ENCODE data around the gene PTPRD. TPM values are rescaled to one million over a fixed set of nuclear protein-coding genes. Genes with fewer than 3 reads are reported as not detected.

PTPRD gene
- total RNA-seq (2014; rRNA removed; shearing (Covaris generic)) = 0.49 and 0.84 TPM in 2 replicates

DNA sequence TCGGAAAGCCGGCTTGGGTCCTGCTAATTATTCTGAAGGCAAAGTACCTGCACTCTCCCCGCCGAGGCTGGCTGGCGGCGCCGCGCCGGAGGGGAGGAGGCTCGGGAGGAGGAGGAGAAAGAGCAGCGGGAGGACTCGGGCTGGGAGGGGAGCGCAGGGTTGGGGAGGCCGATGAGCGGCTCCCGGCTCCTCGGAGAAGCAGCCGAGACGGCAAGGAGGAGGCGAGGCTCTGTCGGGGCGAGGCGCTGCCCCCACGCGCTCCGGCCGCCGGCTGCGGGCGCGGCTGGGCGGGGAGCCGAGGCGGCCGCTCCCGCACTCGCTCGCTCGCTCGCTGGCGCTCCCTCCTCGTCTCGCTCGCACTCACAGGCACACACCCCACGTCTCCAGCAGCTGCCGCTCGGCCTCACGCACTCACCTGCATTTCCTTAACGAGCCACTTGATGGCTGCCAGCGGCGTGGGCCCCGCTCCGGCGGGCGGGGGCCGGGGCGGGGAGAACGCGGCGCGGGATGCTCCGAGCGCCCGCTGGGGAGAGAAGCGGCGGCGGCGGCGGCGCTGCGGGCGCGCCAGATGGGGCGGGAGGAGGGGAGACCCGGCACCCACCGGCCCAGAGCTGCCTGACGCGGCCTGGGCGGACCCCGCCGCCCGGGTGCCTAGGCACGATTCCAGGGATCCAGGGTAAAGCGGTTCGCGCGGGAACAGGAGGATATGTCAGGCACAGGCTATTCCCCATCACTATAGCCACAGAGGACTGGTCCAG is at the start of gene PTPRD:
Gene PTPRD, minus strand, starts transcription at position 362 of the 758 bp plus-strand sequence.
- peak; percentile 27 for DNase-seq (ENCODE audit: low read depth)

DNA sequence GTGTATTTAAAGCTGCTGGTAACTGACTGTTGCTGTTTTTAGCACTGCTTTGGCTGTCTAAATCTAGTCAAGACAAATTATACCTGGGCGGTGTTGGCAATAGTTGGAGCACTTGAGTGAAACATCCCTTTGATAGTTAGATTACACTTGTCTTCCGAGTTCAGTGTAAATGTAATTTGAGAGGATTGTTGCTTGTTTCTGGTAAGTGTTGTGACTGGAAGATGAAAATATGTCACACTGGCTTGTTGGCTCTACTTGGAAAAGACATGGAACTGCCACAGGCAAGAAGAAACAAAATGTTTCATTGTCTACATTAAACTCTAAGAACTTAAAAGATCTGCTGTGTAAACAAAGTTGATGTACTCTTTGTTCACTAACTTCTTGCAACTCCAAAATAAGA is 49.2 kb upstream of the PTPRD start:
- DNase-seq (ENCODE audit: low read depth) = no peak

DNA sequence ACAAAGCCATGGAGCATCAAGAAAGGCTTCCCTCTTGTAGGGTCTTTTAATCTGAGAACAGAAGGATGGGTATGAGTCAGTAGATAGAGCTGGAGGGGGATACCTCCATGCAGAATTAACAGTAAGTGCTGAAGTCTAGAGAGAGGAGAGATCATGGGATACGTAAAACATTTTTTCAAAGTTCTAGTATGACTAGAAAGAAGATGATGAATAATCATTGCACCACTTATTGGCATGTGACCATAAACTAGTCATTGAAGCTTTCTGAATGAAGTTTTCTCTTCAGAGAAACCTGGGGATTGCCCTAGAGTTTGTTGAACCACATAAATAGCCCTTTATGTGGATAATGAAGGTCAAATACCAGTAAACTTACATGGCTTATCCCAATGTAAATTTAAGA is 48.6 kb upstream of the PTPRD start:
- DNase-seq (ENCODE audit: low read depth) = no peak

DNA sequence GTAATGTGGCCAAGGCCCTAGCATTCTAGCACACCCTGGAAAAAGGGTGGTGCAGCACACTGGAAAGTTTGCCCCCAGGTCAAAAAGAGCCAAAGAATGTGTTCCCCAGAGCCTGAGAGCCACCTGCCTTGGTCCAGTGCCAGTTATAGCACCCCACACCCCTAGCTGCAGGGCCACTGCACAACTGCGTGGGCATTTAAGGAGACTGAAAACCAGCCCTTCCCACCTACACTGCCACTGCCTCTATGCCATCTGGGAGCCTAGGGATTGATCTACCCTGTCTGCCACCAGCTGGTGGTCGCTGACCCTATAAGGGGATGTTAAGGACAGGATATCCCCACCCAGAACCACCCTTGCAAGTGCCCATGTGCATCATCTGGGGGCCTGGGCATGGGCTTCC is 38.2 kb upstream of the PTPRD start:
- no peak for DNase-seq (ENCODE audit: low read depth)

DNA sequence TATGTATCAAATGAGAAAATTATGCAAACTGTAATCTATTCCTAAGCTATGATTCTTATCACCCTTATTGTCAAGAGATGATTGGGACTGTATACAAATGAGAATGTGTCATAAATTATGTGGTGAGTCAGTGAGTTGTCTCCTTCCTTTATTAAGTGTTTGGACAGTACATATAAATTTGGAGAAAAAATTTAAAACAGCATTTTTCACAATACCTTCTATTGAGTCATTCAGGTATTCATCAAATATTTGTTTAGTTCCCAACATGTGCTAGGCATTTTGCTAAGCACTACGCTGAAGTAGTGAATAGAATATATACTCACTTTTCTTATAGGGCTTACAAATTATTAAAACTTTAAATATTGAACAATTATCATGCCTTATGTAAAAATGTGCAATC is 36.3 kb upstream of the PTPRD start:
- DNase-seq (ENCODE audit: low read depth) = no peak

DNA sequence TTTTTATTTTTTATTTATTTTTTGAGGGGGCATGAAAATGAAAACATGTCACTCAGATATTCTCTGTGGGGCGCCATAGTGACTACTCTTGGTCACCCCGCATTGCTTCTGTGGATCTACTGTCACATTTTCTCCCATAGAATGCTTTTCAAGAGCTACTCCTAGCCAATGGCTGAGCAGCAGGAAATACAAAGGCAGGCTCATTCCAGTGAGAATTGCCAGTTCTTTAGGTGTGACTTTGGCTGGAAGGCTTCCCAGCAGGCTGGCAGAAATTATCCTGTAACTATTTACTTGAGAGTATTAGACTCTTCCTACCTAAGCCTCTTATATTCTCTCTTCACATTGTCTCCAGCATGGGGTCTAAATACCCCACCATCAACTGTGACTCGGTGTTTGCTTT is 21.0 kb upstream of the PTPRD start:
- no peak for DNase-seq (ENCODE audit: low read depth)

DNA sequence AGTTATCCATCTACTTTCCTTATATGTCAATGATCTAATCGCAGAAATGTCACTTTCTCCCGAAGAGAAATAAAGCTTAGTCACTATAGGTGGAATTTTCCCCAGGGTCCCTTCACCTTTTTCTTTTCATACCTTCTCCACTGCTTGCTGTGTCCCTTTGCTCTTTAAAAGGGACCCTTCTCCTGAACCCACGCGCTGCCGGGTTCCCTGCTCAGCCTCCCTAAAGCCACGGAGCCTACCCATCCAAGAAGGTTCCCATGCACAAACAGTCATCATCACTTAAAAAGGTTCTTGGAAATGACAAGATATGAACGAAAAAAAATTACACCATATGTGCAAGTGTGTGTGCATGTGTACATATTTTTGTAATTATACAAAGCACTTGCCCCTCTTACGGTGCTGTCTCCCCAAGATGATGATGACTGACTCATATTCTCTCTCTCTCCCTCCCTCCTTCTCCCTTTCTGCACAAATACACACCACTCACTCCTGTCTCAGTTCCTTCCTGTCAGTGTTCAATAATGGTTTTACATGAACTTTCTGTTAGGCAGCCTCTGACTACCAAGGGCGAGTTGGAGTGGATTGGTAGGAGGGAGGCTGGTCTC is 1.5 kb upstream of the PTPRD start:
- no peak for DNase-seq (ENCODE audit: low read depth)

DNA sequence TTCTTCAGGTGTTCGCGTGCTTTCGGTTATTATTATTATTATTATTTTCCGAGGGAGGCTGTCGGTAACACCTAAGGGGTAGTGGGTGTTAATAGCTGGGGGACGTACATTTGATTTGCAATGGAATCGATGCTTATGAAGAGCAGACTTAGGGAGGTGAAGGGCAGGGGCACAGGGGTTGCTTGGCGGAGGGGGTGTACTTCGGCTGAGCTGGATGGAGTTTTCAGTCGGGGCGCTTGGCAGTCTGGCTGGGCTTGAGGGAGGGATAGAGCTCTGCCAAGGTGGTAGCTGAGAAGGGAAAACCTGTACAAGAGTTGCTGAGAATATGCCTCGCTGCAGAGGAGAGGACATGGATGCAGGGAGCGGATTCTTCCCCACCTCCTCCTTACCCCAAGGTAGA is 617 bp upstream of the PTPRD start:
- DNase-seq (ENCODE audit: low read depth) = no peak

DNA sequence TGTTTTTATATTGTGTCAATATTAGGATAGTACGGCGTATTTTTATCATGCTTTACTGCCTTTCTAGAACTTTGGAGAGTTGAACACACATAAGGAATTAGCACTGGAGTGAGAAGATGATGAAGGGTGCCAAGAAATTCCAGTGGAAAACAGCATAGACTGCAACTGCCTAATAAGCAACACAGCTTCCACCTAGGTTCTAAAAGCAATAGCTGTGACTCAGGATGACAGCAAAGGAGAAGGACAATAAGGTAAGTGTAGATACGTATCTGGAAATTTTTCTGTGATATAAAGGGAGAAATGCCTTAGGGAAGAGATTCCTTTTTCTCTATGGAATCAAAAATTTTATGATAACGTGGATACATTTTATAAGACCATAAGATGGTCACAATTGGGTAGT is 7.4 kb downstream of the PTPRD start:
- DNase-seq (ENCODE audit: low read depth) = no peak

DNA sequence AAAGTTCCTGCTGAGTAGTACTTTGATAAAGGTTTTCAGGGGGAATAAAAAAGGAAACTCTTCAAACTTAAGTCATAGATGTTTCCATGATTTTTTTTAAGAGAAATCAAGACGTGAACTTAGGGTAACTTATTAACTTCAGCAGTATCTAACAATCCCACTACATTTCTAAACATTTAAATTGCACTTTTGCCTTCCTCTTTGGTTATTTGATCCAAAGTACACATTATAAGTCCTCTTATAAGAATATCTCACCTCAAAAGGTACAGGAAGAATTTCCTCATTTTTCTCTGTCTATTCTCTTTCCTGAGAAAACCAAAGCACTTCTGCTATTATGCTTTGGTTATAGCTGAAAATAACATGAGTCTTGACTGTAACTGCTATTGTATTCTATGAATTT is 7.9 kb downstream of the PTPRD start:
- DNase-seq (ENCODE audit: low read depth) = no peak

DNA sequence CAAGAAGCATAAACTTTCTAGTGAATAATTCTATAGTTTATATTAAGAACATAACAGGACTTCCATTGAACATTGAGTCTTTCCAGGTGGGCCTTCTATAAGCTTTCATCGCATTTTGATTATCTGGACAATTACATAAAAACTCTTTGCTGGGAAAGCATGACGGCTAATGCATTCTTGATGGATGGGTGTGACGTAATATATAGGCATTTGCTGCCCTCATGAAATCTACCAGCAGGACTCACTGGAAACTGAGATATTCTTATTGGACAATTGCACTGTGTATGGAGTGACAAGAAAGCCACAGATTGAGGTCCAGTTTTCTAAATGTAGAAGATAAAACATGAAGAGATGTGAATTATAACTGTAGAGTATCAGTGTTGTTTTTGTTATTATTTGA is 15.0 kb downstream of the PTPRD start:
- DNase-seq (ENCODE audit: low read depth) = no peak

DNA sequence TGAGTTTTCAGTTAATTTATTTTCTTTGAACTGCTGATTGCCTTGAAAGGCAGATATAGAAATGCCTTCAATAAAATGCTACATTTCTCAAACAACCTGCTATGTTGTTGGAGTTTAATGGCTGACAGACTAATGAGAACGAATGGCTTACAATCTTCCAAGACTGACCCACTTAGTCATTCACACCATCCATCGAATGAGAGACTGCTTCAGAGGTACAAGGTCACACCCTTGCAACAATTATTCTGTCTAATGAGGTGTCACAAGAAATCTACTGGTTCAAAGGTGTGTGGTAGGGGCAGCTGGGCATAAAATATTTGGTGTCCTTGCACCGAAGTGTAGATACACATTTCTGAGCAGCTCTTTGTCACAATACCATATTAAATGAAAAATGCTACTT is 18.3 kb downstream of the PTPRD start:
- no peak for DNase-seq (ENCODE audit: low read depth)

DNA sequence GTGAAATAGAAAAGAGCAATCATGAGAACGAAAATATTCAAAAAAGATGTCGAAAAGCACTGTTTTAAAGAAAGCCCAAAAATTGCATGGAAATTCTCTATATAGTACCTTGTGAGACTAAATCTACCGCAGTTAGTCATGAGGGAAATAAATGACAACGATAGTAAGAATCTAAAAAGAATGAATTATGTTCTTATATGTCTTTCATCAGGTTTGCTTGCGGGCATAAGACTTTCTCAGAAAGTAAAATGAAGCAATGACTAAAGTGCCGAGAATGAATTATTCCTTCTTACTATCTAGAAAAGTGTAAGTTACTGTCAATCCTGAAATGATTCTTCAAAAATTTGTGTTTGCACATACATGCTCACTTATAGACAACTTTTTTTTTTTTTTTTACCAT is 26.4 kb downstream of the PTPRD start:
- DNase-seq (ENCODE audit: low read depth) = no peak

DNA sequence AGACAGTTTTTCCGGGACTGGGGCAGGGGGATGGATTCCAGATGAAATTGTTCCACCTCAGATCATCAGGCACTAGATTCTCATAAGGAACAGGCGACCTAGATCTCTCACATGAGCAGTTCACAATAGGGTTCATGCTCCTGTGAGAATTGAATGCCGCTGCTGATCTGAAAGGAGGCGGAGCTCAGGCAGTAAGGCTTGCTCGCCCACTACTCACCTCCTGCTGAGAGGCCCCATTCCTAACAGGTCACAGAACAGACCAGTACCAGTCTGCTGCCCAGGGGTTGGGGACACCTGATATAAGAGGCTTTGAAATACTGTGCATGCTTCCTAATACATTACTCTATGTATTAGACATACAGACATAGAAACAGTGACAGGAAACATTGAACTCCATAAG is 41.1 kb downstream of the PTPRD start:
- DNase-seq (ENCODE audit: low read depth) = no peak

DNA sequence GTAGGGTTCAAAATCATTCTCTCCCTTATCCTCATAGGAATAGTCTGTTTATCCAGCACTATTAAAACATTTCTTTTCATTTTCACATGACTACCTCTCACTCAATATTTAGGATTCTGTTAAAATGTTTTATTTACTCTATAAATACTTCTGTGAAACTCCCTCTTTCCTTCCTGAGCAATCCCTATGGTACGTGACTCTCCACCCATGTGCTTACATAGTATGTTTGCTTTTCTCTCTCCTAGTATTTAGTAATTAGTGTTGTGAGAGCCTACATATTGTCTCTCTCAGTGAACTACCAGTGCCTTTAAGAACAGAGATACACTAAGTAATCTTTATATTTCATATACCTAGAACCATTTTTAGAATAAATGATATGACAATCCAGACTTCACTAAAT is 46.0 kb downstream of the PTPRD start:
- DNase-seq (ENCODE audit: low read depth) = no peak

DNA sequence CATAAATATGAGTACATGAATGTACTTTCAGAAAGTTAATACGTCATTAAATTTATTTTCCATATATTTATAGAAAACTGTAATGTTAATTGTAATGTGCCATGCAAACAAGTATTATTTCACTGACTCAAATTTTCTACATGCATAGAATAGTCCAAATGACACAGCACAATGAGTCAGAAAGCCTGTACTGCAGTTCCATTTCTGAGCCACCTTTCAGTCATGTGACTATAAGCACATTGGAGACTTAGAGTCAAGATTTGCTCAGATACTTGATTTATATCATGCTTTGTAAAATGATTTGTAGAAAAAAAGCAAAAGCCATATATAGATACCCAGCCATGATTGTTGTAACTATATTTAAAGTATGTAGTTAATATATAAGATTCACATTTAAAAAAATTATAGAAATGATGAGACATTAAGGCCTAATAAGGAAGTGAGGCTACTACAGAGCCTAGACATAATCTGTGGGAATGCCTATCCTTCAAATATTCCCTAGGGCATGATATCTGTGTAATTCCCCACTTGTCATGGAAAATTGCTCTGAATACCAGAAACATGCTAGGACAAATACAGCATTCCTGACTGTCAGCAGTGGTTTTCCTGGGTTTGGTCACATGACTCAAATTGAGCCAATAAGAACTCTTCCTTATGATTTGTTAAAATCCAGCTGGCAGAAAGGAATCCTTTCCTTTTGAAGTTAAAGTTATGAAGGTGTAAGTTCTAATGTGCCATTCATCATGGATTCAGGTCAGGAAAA is 50.0 kb downstream of the PTPRD start:
- DNase-seq (ENCODE audit: low read depth) = no peak

DNA sequence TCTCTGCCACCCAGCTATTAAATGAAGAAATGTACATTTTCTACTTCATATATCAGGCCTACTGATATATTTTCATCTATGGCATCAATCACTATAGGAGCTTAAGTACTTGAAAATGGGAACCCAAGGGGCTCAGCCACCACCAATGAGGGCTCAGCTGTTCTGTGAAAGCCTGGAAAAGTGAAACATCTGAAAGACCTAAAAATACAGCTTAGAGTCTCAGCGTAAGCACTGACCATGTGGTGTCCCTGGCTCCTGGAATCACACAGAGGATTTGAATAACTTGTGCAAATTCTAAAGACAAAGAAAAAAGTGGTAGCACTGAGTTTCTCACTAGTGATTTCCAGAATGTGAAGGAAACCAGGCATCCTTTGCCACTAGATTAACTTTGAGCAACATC is 64.5 kb downstream of the PTPRD start:
- no peak for DNase-seq (ENCODE audit: low read depth)

DNA sequence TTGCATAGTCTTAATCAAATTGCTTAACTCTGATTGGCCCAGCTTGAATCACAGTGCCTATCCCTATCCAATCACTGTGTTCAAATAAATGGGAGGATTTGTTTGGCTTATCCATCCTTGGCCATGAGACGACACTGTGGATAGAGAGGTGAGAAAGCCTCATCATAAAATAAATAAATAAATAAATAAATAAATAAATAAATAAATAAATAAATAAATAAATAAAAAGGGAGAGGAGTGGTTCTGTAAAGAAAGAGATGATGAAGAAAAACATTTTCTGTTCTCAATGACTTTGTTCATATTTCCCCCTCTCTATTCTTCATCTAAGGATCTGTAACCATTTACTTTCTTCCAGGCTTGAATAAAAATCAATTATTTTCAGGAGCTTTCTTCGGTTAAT is 74.7 kb downstream of the PTPRD start:
- no peak for DNase-seq (ENCODE audit: low read depth)

DNA sequence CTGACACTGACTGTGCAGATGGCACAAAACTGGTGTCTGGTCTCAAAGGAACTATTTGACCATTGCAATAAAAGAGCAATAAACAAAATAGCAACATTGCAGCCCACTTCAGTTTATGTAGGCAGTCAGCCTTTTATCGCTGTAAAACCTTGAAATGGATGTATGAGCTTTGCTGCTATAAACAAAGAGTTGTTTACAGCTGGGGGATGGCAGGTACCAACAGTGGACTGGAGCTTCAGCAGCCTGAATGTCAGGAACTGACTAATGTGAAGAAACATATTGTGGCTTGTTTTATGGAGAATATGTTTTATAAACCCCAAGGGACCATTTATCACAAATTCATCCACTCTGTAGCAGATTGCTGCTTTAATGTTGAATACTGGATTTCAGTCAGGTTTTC is 78.0 kb downstream of the PTPRD start:
- no peak for DNase-seq (ENCODE audit: low read depth)

DNA sequence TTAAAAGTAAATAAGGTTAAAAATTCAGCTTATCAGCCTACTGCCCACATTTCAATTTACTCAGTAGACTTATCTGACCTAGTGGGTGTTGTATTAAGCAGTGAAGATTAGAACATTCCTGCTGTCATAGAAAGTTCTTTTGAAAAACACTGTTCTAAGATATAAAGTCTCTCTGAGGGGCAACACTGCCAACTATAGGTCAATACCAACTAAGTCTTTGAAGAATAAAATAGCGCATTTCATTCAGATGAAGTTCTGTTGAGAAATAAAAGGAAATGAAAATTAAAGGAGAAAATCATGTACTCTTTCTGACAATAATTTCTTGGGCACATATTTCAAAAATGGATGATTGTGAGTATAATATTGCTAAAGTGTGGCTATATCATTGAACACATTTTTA is 86.8 kb downstream of the PTPRD start:
- no peak for DNase-seq (ENCODE audit: low read depth)

DNA sequence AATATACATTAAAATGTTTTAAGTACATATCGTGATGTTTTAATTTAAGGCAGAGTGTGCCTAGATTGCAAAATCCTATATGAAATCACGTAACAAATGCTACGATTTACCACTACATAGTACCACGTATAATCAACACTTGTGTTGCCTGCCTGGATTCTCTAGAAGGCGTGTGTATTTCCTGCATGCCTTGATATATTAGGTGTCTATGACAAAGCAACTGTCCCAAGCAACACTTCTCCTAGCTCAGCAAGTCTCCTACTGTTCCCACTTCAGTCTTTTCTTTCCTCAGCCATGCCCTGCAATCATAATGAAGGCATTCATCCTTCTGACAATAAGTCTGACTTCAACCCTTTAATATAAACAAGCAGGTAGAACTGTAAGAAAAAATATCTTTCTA is 89.6 kb downstream of the PTPRD start:
- DNase-seq (ENCODE audit: low read depth) = no peak

DNA sequence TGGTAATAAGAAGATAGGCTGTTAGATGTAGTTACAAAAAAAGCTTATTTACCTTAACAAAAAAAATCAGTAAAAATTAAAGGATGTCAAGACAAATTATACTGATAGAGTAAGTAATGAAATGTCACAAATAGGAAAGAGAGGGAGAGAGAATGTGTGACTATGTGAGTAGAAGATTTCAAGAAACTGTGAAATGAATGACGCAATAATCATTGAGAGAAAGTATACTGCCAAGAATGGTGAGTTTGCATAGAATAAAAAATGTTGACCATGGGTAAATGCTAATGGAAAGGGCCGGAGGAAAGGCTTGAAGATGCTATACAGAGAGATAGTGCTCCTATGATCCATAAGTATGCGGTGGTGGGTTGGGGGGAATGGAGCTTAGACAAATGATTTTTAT is 100.7 kb downstream of the PTPRD start:
- DNase-seq (ENCODE audit: low read depth) = no peak

DNA sequence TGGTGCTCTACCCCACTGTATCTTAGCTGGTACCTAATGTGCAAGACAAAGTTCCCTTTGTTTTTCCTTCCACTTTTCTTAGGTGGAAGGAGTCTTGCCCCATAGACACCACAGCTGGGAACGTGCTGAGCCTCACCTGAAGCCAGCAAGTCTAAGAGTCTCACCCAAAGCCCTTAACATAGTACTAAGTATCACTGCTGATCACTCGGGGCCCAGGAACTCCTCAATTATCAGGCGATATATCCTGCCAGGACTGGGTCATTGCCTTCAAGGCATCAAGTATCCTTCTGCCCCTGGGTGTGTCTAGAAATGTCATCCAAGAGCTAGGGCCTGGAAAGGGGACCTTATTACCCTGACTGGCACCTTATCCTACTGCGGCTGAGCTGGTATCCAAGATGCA is 123.9 kb downstream of the PTPRD start:
- no peak for DNase-seq (ENCODE audit: low read depth)
